HCT116 (cell line): ENCODE data around the gene NEK1.

Source experiments
- CEBPB ChIP-seq: IDR thresholded peaks from 2 replicates; pipeline ENCODE4 v1.6.1; 2012; ENCODE audit warnings: low read depth
- ELF1 ChIP-seq: IDR thresholded peaks from 2 replicates; pipeline ENCODE4 v1.6.1; 2012; ENCODE audit warnings: low read depth, borderline replicate concordance
- EZH2 ChIP-seq: fragments of 200-600 bp; sonication (generic); IDR thresholded peaks from 2 replicates; pipeline ENCODE4 v1.6.1; 2017; ENCODE audit warnings: antibody characterized with exemption, mixed run types
- EZH2phosphoT487 ChIP-seq: fragments of 200-600 bp; IDR thresholded peaks from 2 replicates; pipeline ENCODE4 v1.6.1; 2018; ENCODE audit warnings: antibody characterized with exemption, borderline replicate concordance
- FOSL1 ChIP-seq: IDR thresholded peaks from 2 replicates; pipeline ENCODE4 v1.6.1; 2012; ENCODE audit warnings: low read depth
- POLR2A ChIP-seq: IDR thresholded peaks from 2 replicates; pipeline ENCODE4 v1.7.0; 2011; ENCODE audit warnings: borderline replicate concordance; ENCODE audit not compliant: insufficient read depth, insufficient read length; ENCODE audit errors: extremely low read depth
- POLR2AphosphoS5 ChIP-seq: IDR thresholded peaks from 2 replicates; pipeline ENCODE4 v1.6.1; 2011; ENCODE audit warnings: mild to moderate bottlenecking, low read depth, low read length, moderate library complexity
- SIN3A ChIP-seq: IDR thresholded peaks from 2 replicates; pipeline ENCODE4 v1.6.1; 2012; ENCODE audit warnings: low read depth
- YY1 ChIP-seq: IDR thresholded peaks from 2 replicates; pipeline ENCODE4 v1.6.1; 2011; ENCODE audit warnings: low read length, low read depth, moderate library complexity, mild to moderate bottlenecking; ENCODE audit not compliant: insufficient replicate concordance; ENCODE audit errors: extremely low read depth
- ZNF274 ChIP-seq: fragments of 200-500 bp; sonication (Bioruptor generic); IDR thresholded peaks from 2 replicates; pipeline ENCODE4 v1.6.1; 2014; ENCODE audit warnings: mild to moderate bottlenecking, low read depth, low read length, inconsistent platforms
- TF ChIP-seq, protein P1 (sequence below), 3 experiments: fragments of 200-600 bp in 1 of 3; sonication (generic) in 1 of 3; IDR thresholded peaks in 2 of 3; conservative IDR thresholded peaks in 1 of 3; 2 replicates each; pipeline ENCODE4 v1.5.1; 2012 to 2017; ENCODE audit warnings: low read depth in 2 of 3, low read length in 2 of 3, antibody characterized with exemption in 1 of 3, borderline replicate concordance in 1 of 3, control low read depth in 1 of 3, mild to moderate bottlenecking in 1 of 3, mixed read lengths in 1 of 3, mixed run types in 1 of 3, moderate library complexity in 1 of 3; ENCODE audit not compliant: insufficient read depth in 1 of 3
- TF ChIP-seq, protein P2 (sequence below): IDR thresholded peaks from 2 replicates; pipeline ENCODE4 v1.6.1; 2011; ENCODE audit warnings: mild to moderate bottlenecking, low read length, moderate library complexity; ENCODE audit not compliant: insufficient replicate concordance; ENCODE audit errors: extremely low read depth
- TF ChIP-seq, protein P3 (sequence below): IDR thresholded peaks from 2 replicates; pipeline ENCODE4 v1.6.1; 2012

GRCh38 chr4:169464080-169464479, 148.3 kb downstream of the NEK1 start:
- TF ChIP-seq POLR2A (no peak), POLR2AphosphoS5 (no peak), EZH2phosphoT487 (no peak), ELF1 (no peak), YY1 (no peak), FOSL1 (no peak), CEBPB (no peak), SIN3A (no peak), ZNF274 (no peak), EZH2 (no peak)
- TF ChIP-seq, protein P1, sequence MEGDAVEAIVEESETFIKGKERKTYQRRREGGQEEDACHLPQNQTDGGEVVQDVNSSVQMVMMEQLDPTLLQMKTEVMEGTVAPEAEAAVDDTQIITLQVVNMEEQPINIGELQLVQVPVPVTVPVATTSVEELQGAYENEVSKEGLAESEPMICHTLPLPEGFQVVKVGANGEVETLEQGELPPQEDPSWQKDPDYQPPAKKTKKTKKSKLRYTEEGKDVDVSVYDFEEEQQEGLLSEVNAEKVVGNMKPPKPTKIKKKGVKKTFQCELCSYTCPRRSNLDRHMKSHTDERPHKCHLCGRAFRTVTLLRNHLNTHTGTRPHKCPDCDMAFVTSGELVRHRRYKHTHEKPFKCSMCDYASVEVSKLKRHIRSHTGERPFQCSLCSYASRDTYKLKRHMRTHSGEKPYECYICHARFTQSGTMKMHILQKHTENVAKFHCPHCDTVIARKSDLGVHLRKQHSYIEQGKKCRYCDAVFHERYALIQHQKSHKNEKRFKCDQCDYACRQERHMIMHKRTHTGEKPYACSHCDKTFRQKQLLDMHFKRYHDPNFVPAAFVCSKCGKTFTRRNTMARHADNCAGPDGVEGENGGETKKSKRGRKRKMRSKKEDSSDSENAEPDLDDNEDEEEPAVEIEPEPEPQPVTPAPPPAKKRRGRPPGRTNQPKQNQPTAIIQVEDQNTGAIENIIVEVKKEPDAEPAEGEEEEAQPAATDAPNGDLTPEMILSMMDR (IDR thresholded peaks at IDR 0.05 in 2 of 3, conservative IDR thresholded peaks at IDR 0.05 in 1 of 3; ENCODE audit: borderline replicate concordance in 1 of 3, insufficient read depth in 1 of 3, low read depth in 2 of 3, low read length in 2 of 3) = no peak
- TF ChIP-seq, protein P2, sequence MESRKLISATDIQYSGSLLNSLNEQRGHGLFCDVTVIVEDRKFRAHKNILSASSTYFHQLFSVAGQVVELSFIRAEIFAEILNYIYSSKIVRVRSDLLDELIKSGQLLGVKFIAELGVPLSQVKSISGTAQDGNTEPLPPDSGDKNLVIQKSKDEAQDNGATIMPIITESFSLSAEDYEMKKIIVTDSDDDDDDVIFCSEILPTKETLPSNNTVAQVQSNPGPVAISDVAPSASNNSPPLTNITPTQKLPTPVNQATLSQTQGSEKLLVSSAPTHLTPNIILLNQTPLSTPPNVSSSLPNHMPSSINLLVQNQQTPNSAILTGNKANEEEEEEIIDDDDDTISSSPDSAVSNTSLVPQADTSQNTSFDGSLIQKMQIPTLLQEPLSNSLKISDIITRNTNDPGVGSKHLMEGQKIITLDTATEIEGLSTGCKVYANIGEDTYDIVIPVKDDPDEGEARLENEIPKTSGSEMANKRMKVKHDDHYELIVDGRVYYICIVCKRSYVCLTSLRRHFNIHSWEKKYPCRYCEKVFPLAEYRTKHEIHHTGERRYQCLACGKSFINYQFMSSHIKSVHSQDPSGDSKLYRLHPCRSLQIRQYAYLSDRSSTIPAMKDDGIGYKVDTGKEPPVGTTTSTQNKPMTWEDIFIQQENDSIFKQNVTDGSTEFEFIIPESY = no peak
- TF ChIP-seq, protein P3, sequence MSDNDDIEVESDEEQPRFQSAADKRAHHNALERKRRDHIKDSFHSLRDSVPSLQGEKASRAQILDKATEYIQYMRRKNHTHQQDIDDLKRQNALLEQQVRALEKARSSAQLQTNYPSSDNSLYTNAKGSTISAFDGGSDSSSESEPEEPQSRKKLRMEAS = no peak
